Activated CD8-positive, alpha-beta T cell treated with anti-CD3 and anti-CD28 coated beads, Interleukin-2, amount 10 ng/mL, durations not matched to agents 7 days and 5 days (primary cell): ENCODE measurements around the gene PSMD4. TPM values are rescaled to one million over a fixed set of nuclear protein-coding genes. Genes with fewer than 3 reads are reported as not detected.
A peak's percentile ranks its signal among the peaks of the same experiment; 100 is the strongest.
"Not testable (repeated sequence)": the region's sequence is repeated elsewhere in the genome, so short reads cannot be mapped to it uniquely, and the experiment has no call there.

Source experiments
- ATAC-seq: fragments of 150-1000 bp; cut with Tn5 transposase; one replicate; pipeline ENCODE4 v1.10.0; 2021; ENCODE audit warnings: moderate library complexity
- CTCF ChIA-PET: fragments of 350-600 bp; sonication (Branson Sonifier 250); formaldehyde crosslinking; loops from one replicate; lab custom pipeline; 2021; ENCODE audit warnings: antibody characterized with exemption; lab: Charles Lee
- POLR2A ChIA-PET: fragments of 350-600 bp; sonication (Branson Sonifier 250); formaldehyde crosslinking; loops from one replicate; lab custom pipeline; 2021; ENCODE audit warnings: antibody characterized with exemption; lab: Charles Lee
- DNase-seq: peaks from one replicate; pipeline ENCODE4 v3.0.0-alpha.2; 2020
- H3K27ac Mint-ChIP-seq: one replicate; pipeline ENCODE4 v1.8.0; 2021; ENCODE audit warnings: mild to moderate bottlenecking, mixed read lengths
- H3K27me3 Mint-ChIP-seq: one replicate; pipeline ENCODE4 v1.8.0; 2021; ENCODE audit warnings: low read depth, mixed read lengths
- H3K36me3 Mint-ChIP-seq: one replicate; pipeline ENCODE4 v1.8.0; 2021; ENCODE audit warnings: low read depth, mixed read lengths
- H3K4me1 Mint-ChIP-seq: one replicate; pipeline ENCODE4 v1.8.0; 2021; ENCODE audit warnings: low read depth, mixed read lengths
- H3K4me3 Mint-ChIP-seq: one replicate; pipeline ENCODE4 v1.8.0; 2021; ENCODE audit warnings: mild to moderate bottlenecking, mixed read lengths
- H3K9me3 Mint-ChIP-seq: one replicate; pipeline ENCODE4 v1.8.0; 2022; ENCODE audit warnings: mixed read lengths; ENCODE audit not compliant: insufficient read depth
- total RNA-seq, 2 experiments: library from RNA; stranded (reverse); gene quantifications; one replicate each; pipeline ENCODE4 v1.2.3, GENCODE V29; 2021

PSMD4 gene
- total RNA-seq, 2 experiments from 2014 or later: 194 to 210 TPM

GRCh38 chr1:151273924-151274466 is 19.5 kb downstream of the PSMD4 start:
- Mint-ChIP-seq H3K27ac (no peak overlapping the region), H3K4me3 (no peak overlapping the region), H3K9me3 (no peaks in the 10 kb centered on the region), H3K27me3 (no peaks in the 10 kb centered on the region), H3K4me1 (no peaks in the 10 kb centered on the region), H3K36me3 (peaks cover 20% of the 10 kb centered on the region)
- no peak for DNase-seq
- CTCF ChIA-PET: no interaction called here
- no peak for ATAC-seq
- POLR2A ChIA-PET: interaction anchor here (0.7 kb wide), 1 partner anchor 98 kb away, joined by 3 read pairs; the partner anchor contains the start of gene TMOD4

- H3K36me3 Mint-ChIP-seq: peaks cover 15% of the 10 kb centered on the region
- CTCF ChIA-PET, H3K27me3 Mint-ChIP-seq, H3K4me3 Mint-ChIP-seq, H3K4me1 Mint-ChIP-seq, DNase-seq, ATAC-seq, H3K27ac Mint-ChIP-seq, H3K9me3 Mint-ChIP-seq: not testable (repeated sequence)
- POLR2A ChIA-PET: interaction anchor here (0.7 kb wide), 1 partner anchor 21 kb away, joined by 4 read pairs; the partner anchor contains the start of gene PSMD4
Measured at GRCh38 chr1:151275341-151275740, 20.8 kb downstream of the PSMD4 start.

- Mint-ChIP-seq H3K27me3 (no peaks in the 10 kb centered on the region), H3K36me3 (peaks cover 9% of the 10 kb centered on the region), H3K27ac (no peak overlapping the region), H3K4me1 (peaks cover 5% of the 10 kb centered on the region), H3K4me3 (no peak overlapping the region), H3K9me3 (no peaks in the 10 kb centered on the region)
- DNase-seq (no peak), ATAC-seq (no peak)
- ChIA-PET POLR2A (interaction anchor here (1.0 kb wide), 1 partner anchor 23 kb away, joined by 3 read pairs; the partner anchor contains the start of gene PSMD4), CTCF (interaction anchor here (0.7 to 1.6 kb wide), 6 partner anchors 10 to 177 kb away, joined by 3 to 10 read pairs (median 4); partner anchors contain the start of gene PSMD4)
Measured at GRCh38 chr1:151277249-151277648, 22.7 kb downstream of the PSMD4 start.

- H3K27ac Mint-ChIP-seq: peak overlapping the region; percentile 100
- no peaks in the 10 kb centered on the region for H3K27me3 Mint-ChIP-seq
- ChIA-PET POLR2A (interaction anchor here (0.6 to 3.4 kb wide), 26 partner anchors 9 to 233 kb away, joined by 3 to 29 read pairs (median 3); partner anchors contain the start of genes C1orf56, PI4KB, PIP5K1A and POGZ), CTCF (interaction anchor here (0.6 to 1.9 kb wide), 26 partner anchors 10 to 313 kb away, joined by 3 to 16 read pairs (median 4); partner anchors contain the start of genes PI4KB and VPS72)
- peaks cover 9% of the 10 kb centered on the region for H3K36me3 Mint-ChIP-seq
- no peaks in the 10 kb centered on the region for H3K9me3 Mint-ChIP-seq
- peak overlapping the region; percentile 98 for H3K4me3 Mint-ChIP-seq
- peak; percentile 39 for ATAC-seq
- H3K4me1 Mint-ChIP-seq: peaks cover 19% of the 10 kb centered on the region
- DNase-seq: peak; percentile 97
Measured at GRCh38 chr1:151281225-151281968, 26.9 kb downstream of the PSMD4 start.

- POLR2A ChIA-PET: interaction anchor here (0.6 to 3.4 kb wide), 28 partner anchors 10 to 234 kb away, joined by 3 to 29 read pairs (median 3); partner anchors contain the start of genes C1orf56, PI4KB, PIP5K1A and POGZ
- peaks cover 14% of the 10 kb centered on the region for H3K36me3 Mint-ChIP-seq
- CTCF ChIA-PET: interaction anchor here (0.6 to 2.8 kb wide), 19 partner anchors 10 to 312 kb away, joined by 3 to 16 read pairs (median 5); partner anchors contain the start of genes PI4KB and VPS72
Measured at GRCh38 chr1:151281969-151282882, 27.7 kb downstream of the PSMD4 start, which contains the start of gene ZNF687. Gene ZNF687, plus strand, starts transcription at chr1:151282299. Its CDS starts 3,993 bp downstream, at chr1:151286292.

GRCh38 chr1:151282883-151283725 is 28.6 kb downstream of the PSMD4 start:
- POLR2A ChIA-PET: interaction anchor here (0.5 to 3.4 kb wide), 10 partner anchors 10 to 918 kb away, joined by 3 to 29 read pairs (median 5); partner anchors contain the start of genes PI4KB, PSMB4, PSMD4 and VPS72
- CTCF ChIA-PET: interaction anchor here (0.6 to 2.8 kb wide), 5 partner anchors 9 to 183 kb away, joined by 3 to 13 read pairs (median 6); no protein-coding TSS in a partner anchor
- no peak for ATAC-seq
- Mint-ChIP-seq H3K4me3 (peak overlapping the region; percentile 98), H3K9me3 (no peaks in the 10 kb centered on the region), H3K36me3 (peaks cover 14% of the 10 kb centered on the region), H3K4me1 (peaks cover 19% of the 10 kb centered on the region), H3K27me3 (no peaks in the 10 kb centered on the region), H3K27ac (peak overlapping the region; percentile 90)
- peak; percentile 37 for DNase-seq

More at GRCh38 chr1:151281969-151282882, 27.7 kb downstream of the PSMD4 start, which contains the start of gene ZNF687:
- DNase-seq (peak; percentile 99), ATAC-seq (peak; percentile 94)
- Mint-ChIP-seq H3K4me1 (peaks cover 19% of the 10 kb centered on the region), H3K9me3 (no peaks in the 10 kb centered on the region), H3K4me3 (peak within 1 kb of the TSS; percentile 98), H3K27me3 (no peaks in the 10 kb centered on the region), H3K27ac (peak within 1 kb of the TSS; percentile 100)

- DNase-seq: no peak
- no peaks in the 10 kb centered on the region for H3K27me3 Mint-ChIP-seq
- ATAC-seq: no peak
Measured at GRCh38 chr1:151284013-151284577, 29.6 kb downstream of the PSMD4 start.

GRCh38 chr1:151286619-151287340 is 32.2 kb downstream of the PSMD4 start:
- H3K4me1 Mint-ChIP-seq: peaks cover 19% of the 10 kb centered on the region
- no peak overlapping the region for H3K27ac Mint-ChIP-seq
- peaks cover 31% of the 10 kb centered on the region for H3K36me3 Mint-ChIP-seq
- no peaks in the 10 kb centered on the region for H3K27me3 Mint-ChIP-seq
- ChIA-PET CTCF (no interaction called here), POLR2A (interaction anchor here (0.6 to 1.3 kb wide), 2 partner anchors 9 to 48 kb away, joined by 3 read pairs; no protein-coding TSS in a partner anchor)
- DNase-seq: no peak
- no peaks in the 10 kb centered on the region for H3K9me3 Mint-ChIP-seq
- H3K4me3 Mint-ChIP-seq: no peak overlapping the region
- ATAC-seq: no peak

More at GRCh38 chr1:151284013-151284577, 29.6 kb downstream of the PSMD4 start:
- Mint-ChIP-seq H3K4me1 (peaks cover 19% of the 10 kb centered on the region), H3K4me3 (peak overlapping the region; percentile 98), H3K36me3 (peaks cover 24% of the 10 kb centered on the region), H3K27ac (peak overlapping the region; percentile 90), H3K9me3 (no peaks in the 10 kb centered on the region)
- CTCF ChIA-PET: interaction anchor here (1.0 to 2.8 kb wide), 3 partner anchors 12 to 57 kb away, joined by 5 to 13 read pairs (median 7); no protein-coding TSS in a partner anchor
- POLR2A ChIA-PET: interaction anchor here (1.4 to 3.4 kb wide), 5 partner anchors 9 to 116 kb away, joined by 6 to 29 read pairs (median 10); partner anchors contain the start of genes PI4KB, PSMB4, PSMD4 and VPS72

GRCh38 chr1:151287341-151287699 is 32.8 kb downstream of the PSMD4 start:
- Mint-ChIP-seq H3K36me3 (peaks cover 31% of the 10 kb centered on the region), H3K27ac (no peak overlapping the region), H3K4me3 (no peak overlapping the region), H3K4me1 (peaks cover 19% of the 10 kb centered on the region), H3K9me3 (no peaks in the 10 kb centered on the region), H3K27me3 (no peaks in the 10 kb centered on the region)
- DNase-seq (no peak), ATAC-seq (no peak)
- CTCF ChIA-PET: no interaction called here
- POLR2A ChIA-PET: interaction anchor here (0.6 kb wide), 1 partner anchor 47 kb away, joined by 3 read pairs; no protein-coding TSS in a partner anchor
